Activated naive CD4-positive, alpha-beta T cell treated with anti-CD3 and anti-CD28 coated beads, Interleukin-2, amount 50 U/mL, for 24 hours (primary cell): ENCODE measurements around the gene TIMELESS.
"Not testable (repeated sequence)": the region's sequence is repeated elsewhere in the genome, so short reads cannot be mapped to it uniquely, and the experiment has no call there.

Experiments used
- H3K27ac Mint-ChIP-seq: one replicate; pipeline ENCODE4 v1.8.0; 2021; ENCODE audit warnings: mild to moderate bottlenecking, mixed read lengths
- H3K27me3 Mint-ChIP-seq: one replicate; pipeline ENCODE4 v1.8.0; 2021; ENCODE audit warnings: mixed read lengths
- H3K36me3 Mint-ChIP-seq: one replicate; pipeline ENCODE4 v1.8.0; 2021; ENCODE audit warnings: mixed read lengths
- H3K4me1 Mint-ChIP-seq: one replicate; pipeline ENCODE4 v1.8.0; 2021; ENCODE audit warnings: mixed read lengths
- H3K4me3 Mint-ChIP-seq: one replicate; pipeline ENCODE4 v1.8.0; 2021; ENCODE audit warnings: mild to moderate bottlenecking, mixed read lengths
- H3K9me3 Mint-ChIP-seq: one replicate; pipeline ENCODE4 v1.8.0; 2021; ENCODE audit warnings: mixed read lengths

Gene TIMELESS, protein sequence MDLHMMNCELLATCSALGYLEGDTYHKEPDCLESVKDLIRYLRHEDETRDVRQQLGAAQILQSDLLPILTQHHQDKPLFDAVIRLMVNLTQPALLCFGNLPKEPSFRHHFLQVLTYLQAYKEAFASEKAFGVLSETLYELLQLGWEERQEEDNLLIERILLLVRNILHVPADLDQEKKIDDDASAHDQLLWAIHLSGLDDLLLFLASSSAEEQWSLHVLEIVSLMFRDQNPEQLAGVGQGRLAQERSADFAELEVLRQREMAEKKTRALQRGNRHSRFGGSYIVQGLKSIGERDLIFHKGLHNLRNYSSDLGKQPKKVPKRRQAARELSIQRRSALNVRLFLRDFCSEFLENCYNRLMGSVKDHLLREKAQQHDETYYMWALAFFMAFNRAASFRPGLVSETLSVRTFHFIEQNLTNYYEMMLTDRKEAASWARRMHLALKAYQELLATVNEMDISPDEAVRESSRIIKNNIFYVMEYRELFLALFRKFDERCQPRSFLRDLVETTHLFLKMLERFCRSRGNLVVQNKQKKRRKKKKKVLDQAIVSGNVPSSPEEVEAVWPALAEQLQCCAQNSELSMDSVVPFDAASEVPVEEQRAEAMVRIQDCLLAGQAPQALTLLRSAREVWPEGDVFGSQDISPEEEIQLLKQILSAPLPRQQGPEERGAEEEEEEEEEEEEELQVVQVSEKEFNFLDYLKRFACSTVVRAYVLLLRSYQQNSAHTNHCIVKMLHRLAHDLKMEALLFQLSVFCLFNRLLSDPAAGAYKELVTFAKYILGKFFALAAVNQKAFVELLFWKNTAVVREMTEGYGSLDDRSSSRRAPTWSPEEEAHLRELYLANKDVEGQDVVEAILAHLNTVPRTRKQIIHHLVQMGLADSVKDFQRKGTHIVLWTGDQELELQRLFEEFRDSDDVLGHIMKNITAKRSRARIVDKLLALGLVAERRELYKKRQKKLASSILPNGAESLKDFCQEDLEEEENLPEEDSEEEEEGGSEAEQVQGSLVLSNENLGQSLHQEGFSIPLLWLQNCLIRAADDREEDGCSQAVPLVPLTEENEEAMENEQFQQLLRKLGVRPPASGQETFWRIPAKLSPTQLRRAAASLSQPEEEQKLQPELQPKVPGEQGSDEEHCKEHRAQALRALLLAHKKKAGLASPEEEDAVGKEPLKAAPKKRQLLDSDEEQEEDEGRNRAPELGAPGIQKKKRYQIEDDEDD

DNA sequence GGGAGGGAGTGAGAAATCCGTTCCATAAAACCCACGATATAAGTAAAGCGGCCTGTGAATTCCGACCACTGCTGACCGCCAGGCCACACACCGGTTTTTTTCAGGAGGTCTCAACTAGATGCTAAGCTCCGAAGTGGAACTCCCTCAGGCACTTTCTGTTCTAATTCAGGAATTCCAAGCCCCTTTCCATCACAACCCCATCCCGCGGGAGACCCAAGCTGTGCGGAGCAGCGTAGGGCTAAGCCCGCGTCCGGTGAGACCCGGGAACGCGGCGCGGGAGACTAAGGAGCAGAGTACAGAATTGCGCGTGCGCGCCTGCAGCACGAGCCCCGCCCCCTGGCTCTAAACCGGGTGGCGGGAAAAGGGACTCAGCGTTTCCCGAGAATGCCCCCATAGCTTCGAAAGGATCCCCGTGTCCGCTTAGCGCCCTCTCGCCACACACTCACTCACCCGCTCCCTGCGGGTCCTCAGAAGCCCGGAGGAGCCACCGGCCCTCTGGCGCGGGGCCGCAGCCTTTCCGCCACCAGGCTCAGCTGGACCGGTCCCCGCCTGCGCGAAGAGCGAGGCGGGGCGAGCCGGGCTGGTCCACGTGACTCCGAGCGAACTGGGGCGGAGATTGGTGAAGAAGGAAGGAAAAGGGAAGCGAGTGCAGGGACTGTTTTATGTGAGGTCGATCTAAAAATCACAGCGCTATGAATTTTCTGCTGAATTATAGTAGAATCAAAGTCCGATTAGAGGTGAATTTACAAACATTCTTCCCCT lies at the start of gene TIMELESS:
TIMELESS (minus strand) TSS at position 567 of the 762 bp plus-strand sequence. CDS start 15,256 bp downstream, outside the sequence.
- peaks cover 19% of the 10 kb centered on the region for H3K4me1 Mint-ChIP-seq
- H3K4me3 Mint-ChIP-seq = peak within 1 kb of the TSS; percentile 94
- H3K9me3 Mint-ChIP-seq = no peaks in the 10 kb centered on the region
- H3K36me3 Mint-ChIP-seq = peaks cover 2% of the 10 kb centered on the region
- peak within 1 kb of the TSS; percentile 94 for H3K27ac Mint-ChIP-seq
- H3K27me3 Mint-ChIP-seq = no peaks in the 10 kb centered on the region

DNA sequence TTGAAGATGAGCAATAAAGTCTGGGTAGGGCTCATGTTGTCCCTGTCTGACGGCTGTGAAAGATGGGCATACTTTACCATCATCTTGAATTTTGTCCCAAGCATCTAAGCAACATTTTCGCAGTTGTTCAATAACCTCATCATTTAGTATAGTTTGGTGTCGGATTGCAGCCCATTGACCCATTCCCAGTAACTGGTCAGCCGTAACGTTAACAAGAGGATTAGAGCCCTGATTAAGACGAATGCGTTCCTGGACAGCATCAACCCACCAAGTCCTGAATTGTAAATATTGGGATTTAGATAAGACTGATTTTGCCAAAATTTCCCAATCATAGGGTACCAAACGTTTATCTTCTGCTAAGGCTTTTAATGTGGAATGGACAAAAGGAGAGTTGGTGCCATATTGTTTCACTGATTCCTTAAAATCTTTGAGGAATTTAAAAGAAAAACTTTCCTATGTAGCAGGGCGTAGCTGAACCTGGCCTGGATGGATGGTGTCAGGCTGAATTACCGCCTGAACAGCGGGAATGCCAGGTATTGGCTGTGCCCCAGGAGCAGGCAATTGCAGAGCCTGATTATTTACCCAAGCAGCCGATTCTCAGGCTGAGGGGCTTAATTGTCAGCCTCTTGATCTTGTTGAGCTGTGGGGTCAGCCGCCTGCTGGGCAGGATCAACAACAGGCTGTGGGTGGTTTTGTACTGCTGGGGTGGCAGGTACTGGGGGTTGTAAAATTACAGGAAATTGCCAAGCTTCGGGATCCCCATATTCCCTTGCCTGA lies 49.1 kb upstream of the TIMELESS start:
- not testable (repeated sequence) for H3K4me1 Mint-ChIP-seq, H3K4me3 Mint-ChIP-seq

DNA sequence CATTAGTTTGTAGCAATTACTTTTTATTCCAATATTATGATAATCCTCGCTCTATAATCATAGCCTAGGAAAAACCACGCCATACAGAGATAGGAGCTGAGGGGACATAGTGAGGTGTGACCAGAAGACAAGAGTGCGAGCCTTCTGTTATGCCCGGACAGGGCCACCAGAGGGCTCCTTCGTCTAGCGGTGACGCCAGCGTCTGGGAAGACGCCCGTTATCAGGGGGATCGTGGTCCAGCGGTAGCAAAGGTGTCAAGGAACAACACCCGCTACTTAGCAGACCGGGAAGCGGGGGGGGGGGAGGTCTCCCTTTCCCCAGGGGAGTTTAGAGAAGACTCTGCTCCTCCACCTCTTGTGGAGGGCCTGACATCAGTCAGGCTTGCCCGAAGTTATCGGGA lies 47.5 kb upstream of the TIMELESS start:
- H3K4me1 Mint-ChIP-seq, H3K27ac Mint-ChIP-seq, H3K27me3 Mint-ChIP-seq, H3K36me3 Mint-ChIP-seq, H3K9me3 Mint-ChIP-seq: not testable (repeated sequence)
- H3K4me3 Mint-ChIP-seq = peak overlapping the region; percentile 42

More for the DNA sequence above, 49.1 kb upstream of the TIMELESS start:
- not testable (repeated sequence) for H3K9me3 Mint-ChIP-seq, H3K27ac Mint-ChIP-seq, H3K27me3 Mint-ChIP-seq, H3K36me3 Mint-ChIP-seq

DNA sequence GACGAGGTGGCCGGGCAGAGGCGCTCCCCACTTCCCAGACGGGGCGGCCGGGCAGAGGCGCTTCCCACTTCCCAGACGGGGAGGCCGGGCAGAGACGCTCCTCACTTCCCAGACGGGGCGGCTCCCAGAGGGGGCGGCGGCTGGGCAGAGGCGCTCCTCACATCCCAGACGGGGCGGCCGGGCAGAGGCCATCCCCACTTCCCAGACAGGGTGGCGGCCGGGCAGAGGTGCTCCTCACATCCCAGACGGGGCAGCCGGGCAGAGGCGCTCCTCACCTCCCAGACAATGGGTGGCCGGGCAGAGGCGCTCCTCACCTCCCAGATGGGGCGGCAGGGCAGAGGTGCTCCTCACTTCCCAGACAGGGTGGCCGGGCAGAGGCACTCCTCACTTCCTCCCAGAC lies 45.3 kb upstream of the TIMELESS start:
- not testable (repeated sequence) for H3K9me3 Mint-ChIP-seq, H3K4me3 Mint-ChIP-seq, H3K4me1 Mint-ChIP-seq, H3K27me3 Mint-ChIP-seq, H3K27ac Mint-ChIP-seq, H3K36me3 Mint-ChIP-seq

DNA sequence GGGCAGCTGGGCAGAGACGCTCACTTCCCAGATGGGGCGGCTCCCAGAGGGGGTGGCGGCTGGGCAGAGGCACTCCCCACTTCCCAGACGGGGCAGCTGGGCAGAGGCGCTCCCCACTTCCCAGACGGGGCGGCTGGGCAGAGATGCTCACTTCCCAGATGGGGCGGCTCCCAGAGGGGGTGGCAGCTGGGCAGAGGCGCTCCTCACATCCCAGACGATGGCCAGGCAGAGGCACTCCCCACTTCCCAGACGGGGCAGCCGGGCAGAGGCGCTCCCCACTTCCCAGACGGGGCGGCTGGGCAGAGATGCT lies 44.8 kb upstream of the TIMELESS start:
- H3K36me3 Mint-ChIP-seq, H3K27me3 Mint-ChIP-seq, H3K27ac Mint-ChIP-seq, H3K4me3 Mint-ChIP-seq, H3K9me3 Mint-ChIP-seq, H3K4me1 Mint-ChIP-seq: not testable (repeated sequence)

DNA sequence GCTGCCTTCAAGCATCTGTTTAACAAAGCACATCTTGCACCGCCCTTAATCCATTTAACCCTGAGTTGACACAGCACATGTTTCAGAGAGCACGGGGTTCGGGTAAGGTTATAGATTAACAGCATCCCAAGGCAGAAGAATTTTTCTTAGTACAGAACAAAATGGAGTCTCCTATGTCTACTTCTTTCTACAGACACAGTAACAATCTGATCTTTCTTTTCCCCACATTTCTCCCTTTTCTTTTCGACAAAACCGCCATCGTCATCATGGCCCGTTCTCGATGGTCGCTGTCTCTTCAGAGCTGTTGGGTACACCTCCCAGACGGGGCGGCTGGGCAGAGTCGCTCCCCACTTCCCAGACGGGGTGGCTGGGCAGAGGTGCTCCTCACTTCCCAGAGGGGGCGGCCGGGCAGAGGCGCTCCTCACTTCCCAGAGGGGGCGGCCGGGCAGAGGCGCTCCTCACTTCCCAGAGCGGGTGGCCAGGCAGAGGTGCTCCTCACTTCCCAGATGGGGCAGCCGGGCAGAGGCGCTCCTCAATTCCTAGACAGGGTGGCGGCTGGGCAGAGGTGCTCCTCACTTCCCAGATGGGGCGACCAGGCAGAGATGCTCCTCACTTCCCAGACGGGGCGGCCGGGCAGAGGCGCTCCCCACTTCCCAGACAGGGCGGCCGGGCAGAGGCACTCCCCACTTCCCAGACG lies 44.3 kb upstream of the TIMELESS start:
- H3K9me3 Mint-ChIP-seq, H3K36me3 Mint-ChIP-seq, H3K27ac Mint-ChIP-seq, H3K27me3 Mint-ChIP-seq, H3K4me3 Mint-ChIP-seq, H3K4me1 Mint-ChIP-seq: not testable (repeated sequence)

DNA sequence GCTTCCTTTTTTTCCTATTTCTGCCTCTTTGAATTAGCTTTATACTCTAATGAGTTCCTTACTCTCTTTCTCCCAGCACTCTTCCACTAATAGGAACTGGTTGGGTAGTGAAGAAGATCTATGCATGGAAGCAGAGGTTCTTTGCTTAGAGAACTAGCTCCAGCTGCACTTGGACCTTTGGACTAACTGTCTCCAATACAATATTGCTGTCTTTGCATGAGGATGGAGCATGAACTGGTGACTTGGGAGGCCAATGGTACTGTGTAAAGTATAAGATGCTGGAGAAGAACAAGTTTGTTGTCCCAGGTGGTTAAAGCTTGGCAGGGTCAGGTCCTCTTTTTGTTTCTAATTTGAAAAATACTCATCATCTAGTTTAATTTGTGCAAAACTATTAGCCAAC lies 41.1 kb upstream of the TIMELESS start:
- Mint-ChIP-seq H3K36me3 (no peaks in the 10 kb centered on the region), H3K9me3 (no peaks in the 10 kb centered on the region), H3K27me3 (peaks cover 8% of the 10 kb centered on the region), H3K4me1 (peaks cover 18% of the 10 kb centered on the region), H3K4me3 (no peak overlapping the region), H3K27ac (no peak overlapping the region)

DNA sequence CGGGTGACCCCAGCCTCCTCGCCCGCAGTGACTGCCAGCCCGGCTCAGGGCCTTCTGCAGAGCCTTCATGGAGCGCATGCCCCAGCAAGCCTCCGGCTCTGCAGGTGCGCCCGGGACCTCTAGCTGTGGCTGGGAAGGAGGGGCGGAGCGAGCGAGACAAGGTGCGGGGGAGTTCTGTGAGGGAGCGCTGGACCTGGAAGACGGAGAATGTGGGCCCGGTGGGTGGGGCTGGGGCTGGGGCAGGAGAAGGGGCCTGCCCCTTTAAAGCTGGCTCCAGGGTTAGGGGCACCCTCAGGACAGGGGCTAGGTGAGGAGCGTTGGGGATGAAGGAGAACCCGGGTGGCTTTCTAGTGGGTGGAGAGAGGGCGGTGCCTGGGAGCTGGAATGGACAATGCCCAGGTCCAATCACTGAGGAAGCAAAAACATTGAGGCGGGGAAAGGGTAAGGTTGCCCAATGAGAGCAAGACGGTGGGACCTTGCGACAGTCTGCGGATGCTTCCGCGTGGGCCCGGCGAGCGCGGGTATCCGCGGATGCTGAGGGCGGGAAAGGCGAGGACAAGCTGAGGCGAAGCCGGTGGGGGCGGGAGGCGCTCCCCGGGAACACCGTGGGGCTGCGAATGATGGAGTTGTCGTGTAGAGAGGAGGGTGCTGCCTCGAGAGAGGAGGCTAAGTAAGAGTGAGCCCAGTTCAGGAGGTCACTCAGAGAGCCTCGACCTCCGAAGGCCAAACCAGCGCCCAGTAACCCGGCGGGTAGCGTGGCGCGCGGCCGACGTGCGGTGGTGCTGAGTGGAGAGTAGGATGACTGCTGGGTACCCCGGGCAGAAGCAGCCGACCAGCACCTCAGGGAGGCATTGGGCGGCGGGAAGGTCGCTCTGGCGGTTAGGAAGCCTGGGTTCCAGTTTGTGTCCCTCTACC lies 39.1 kb upstream of the TIMELESS start, which contains the start of gene GLS2:
GLS2 (minus strand) TSS at position 121 of the 915 bp plus-strand sequence; CDS start at position 78, 43 bp downstream.
- peaks cover 18% of the 10 kb centered on the region for H3K4me1 Mint-ChIP-seq
- H3K36me3 Mint-ChIP-seq = no peaks in the 10 kb centered on the region
- H3K9me3 Mint-ChIP-seq = no peaks in the 10 kb centered on the region
- H3K4me3 Mint-ChIP-seq = peak within 1 kb of the TSS; percentile 84
- peaks cover 8% of the 10 kb centered on the region for H3K27me3 Mint-ChIP-seq
- peak within 1 kb of the TSS; percentile 38 for H3K27ac Mint-ChIP-seq

DNA sequence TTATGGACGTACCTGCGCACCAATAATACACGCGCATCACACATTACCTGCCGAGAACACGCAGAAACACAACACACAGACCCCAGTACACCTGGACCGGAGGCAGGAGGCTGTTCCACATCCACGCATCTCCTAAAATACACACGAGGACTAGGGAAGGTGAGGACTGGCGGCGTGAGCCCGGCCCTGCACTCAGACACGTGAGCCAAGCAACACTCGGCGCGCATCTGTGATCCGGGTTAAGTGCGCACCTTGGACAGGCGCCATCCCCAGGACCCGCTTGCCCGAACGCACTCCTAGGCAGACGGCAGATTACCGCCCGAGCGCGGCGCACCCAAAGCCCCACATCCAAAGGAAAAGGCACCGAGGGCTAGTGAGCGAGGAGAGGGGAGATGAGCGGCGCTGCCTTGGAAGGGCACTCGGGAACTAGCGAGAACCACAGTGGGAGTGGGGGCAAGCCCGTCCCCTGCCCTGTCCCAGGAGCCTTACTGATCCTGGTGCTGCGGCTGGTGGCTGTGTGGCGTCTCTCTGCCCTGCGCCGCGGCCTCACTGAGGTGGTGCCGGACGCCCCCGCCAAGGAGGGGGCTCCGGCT lies 38.3 kb upstream of the TIMELESS start:
- Mint-ChIP-seq H3K4me3 (peak overlapping the region; percentile 84), H3K36me3 (no peaks in the 10 kb centered on the region), H3K4me1 (peaks cover 18% of the 10 kb centered on the region), H3K9me3 (no peaks in the 10 kb centered on the region), H3K27me3 (peaks cover 8% of the 10 kb centered on the region), H3K27ac (peak overlapping the region; percentile 38)

DNA sequence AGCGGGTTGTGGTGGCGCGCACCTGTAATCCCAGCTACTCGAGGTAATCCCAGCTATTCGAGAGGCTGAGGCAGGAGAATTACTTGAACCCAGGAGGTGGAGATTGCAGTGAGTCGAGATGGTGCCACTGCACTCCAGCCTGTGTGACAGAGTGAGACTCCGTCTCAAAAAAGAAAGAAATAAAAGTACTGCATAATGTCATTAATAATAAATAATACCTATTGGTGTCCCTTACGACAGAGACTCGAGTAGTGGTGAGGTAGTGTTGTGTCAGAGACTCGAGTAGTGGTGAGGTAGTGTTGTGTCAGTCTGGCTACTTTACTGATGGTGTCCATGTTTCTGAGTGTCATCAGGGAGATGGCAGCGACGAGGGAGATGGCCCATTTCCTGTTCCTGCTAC lies 37.5 kb upstream of the TIMELESS start:
- Mint-ChIP-seq H3K4me3 (no peak overlapping the region), H3K36me3 (no peaks in the 10 kb centered on the region), H3K27ac (no peak overlapping the region), H3K27me3 (peaks cover 7% of the 10 kb centered on the region), H3K4me1 (peaks cover 18% of the 10 kb centered on the region), H3K9me3 (no peaks in the 10 kb centered on the region)

DNA sequence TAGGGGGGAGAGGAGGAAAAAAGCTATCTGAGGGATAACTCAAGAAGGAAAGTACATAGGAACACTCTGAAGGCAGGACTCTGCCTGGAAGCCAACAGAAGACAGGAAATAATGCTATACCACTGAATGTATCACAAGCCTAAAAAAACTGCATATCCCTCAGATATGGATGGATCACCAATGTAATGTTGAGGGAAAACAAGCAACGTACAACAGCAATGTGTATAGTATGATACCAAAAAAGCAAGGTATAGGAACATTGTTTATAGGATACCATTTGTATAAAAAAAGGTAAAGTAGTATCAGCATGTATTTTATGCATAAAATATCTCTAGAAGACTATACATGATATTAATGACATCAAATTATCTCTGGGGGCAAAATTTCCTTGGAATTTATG lies 35.3 kb upstream of the TIMELESS start:
- Mint-ChIP-seq H3K4me3 (no peak overlapping the region), H3K27me3 (no peaks in the 10 kb centered on the region), H3K36me3 (no peaks in the 10 kb centered on the region), H3K4me1 (peaks cover 26% of the 10 kb centered on the region), H3K9me3 (no peaks in the 10 kb centered on the region), H3K27ac (peak overlapping the region; percentile 26)

DNA sequence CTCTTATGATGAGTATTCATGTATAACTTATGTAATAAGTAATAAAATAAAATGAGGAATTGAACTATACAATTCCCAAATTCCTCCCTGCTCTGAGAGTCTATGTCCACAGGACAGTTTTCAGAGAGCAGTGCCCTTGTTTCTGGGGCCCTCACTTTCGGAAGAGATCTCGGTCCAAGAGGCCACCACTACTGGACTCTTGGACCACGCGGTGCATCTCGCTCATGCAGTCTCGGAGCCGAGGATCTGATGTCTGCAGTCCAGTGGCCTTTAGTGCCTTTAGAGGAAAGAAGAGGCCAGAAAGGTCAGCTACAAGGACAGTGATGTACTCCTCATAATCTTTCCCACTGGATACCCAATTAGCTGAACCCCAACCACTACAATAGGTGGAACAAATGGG lies 30.4 kb upstream of the TIMELESS start:
- H3K27me3 Mint-ChIP-seq = no peaks in the 10 kb centered on the region
- no peaks in the 10 kb centered on the region for H3K9me3 Mint-ChIP-seq
- peaks cover 11% of the 10 kb centered on the region for H3K4me1 Mint-ChIP-seq
- H3K4me3 Mint-ChIP-seq = no peak overlapping the region
- H3K27ac Mint-ChIP-seq = no peak overlapping the region
- no peaks in the 10 kb centered on the region for H3K36me3 Mint-ChIP-seq
